Measurements from ENCODE around the gene SH2B3.

The SH2B3 gene

DNA sequence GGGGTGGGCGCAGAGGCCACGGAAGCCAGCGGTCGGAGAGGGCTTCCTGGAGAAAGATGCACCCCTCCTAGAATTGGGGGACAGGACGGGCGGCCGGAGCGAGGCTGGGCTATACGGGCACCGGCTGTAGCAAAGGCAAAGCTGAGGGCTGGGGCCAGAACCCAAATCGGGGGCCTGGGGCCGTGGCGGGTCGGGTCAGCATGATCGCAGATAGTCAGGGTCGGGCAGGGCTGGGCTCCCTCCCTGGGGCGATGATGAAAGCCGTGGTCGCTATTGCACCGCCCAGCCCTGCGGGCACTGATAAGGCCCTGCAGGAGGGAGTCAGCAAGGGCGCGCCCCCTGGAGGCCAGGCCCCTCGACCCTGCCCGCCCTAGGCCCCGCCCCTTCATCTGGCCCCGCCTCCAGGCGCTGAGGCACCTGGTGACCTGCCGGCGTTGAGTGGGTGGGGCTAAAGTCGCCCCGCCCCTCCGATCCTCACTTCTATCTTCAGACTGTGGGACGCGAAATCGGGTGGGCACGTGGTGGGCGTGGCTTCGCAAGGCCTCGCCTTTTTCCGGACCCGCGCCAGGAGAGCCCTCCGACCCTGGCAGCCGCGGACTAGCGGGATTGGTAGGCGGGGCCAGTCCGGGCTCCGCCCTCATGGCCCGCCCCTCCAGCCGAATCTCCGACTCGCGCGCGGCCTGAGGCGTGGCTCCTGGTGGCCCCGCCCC lies 419 bp upstream of the SH2B3 start:
- peak; percentile 99 for DNase-seq (ENCODE audit: low spot score)
- TF ChIP-seq, protein P1, sequence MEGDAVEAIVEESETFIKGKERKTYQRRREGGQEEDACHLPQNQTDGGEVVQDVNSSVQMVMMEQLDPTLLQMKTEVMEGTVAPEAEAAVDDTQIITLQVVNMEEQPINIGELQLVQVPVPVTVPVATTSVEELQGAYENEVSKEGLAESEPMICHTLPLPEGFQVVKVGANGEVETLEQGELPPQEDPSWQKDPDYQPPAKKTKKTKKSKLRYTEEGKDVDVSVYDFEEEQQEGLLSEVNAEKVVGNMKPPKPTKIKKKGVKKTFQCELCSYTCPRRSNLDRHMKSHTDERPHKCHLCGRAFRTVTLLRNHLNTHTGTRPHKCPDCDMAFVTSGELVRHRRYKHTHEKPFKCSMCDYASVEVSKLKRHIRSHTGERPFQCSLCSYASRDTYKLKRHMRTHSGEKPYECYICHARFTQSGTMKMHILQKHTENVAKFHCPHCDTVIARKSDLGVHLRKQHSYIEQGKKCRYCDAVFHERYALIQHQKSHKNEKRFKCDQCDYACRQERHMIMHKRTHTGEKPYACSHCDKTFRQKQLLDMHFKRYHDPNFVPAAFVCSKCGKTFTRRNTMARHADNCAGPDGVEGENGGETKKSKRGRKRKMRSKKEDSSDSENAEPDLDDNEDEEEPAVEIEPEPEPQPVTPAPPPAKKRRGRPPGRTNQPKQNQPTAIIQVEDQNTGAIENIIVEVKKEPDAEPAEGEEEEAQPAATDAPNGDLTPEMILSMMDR (IDR thresholded peaks at IDR 0.05; ENCODE audit: borderline replicate concordance, control extremely low read depth, extremely low read depth, insufficient read depth, missing control alignments) = peak; percentile 76
- in situ Hi-C loops (cut with MboI; ENCODE audit: low sequenced_read_pairs, unreplicated experiment) = no loop called here

DNA sequence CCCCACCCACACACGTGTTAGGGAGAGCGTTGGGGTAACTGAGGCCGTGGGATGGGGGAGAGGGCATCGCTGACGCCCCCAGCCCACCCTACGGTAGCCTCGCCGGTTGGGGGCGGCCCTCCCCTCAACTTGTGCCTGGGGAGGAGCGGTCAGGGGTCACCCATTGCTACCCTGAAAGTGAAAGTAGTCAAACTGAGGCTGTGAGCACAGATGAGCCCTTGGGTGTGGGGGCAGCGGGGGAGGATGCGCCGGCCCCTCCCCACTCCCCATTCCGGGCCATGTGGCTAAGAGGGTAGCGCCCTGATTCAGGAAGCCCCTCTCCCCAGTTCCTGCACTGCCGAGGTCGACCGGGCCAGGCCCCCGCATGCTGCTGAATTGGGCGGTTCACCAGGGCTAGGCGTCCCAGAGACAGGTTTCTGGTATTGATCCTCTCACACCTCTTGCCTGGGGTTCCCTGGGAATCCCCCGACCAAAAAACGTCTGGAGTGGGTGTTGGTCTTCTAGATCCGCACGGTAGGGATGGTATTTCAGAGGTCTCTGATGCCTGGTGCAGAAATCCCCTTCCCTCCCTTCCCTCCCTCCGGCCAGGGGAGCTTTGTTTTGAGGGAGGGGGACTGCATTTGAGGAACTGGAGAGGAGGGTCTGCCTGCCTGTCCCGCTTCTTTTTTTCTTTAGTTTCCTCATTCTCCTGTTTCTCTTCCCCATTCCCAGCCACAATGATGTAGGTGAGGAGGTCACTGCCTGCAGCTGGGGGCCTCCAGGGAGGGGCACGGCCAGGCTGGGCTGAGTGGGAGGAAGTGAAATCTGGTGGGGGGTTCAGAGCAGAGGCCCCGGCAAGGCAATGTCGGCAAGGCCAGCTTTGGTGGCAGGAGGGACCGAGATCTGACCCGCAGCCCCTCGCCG lies 1.0 kb downstream of the SH2B3 start:
- in situ Hi-C loops (cut with MboI; ENCODE audit: low sequenced_read_pairs, unreplicated experiment) = no loop called here
- DNase-seq (ENCODE audit: low spot score) = peak; percentile 65
- TF ChIP-seq, protein P1 (IDR thresholded peaks at IDR 0.05; ENCODE audit: borderline replicate concordance, control extremely low read depth, extremely low read depth, insufficient read depth, missing control alignments) = no peak

DNA sequence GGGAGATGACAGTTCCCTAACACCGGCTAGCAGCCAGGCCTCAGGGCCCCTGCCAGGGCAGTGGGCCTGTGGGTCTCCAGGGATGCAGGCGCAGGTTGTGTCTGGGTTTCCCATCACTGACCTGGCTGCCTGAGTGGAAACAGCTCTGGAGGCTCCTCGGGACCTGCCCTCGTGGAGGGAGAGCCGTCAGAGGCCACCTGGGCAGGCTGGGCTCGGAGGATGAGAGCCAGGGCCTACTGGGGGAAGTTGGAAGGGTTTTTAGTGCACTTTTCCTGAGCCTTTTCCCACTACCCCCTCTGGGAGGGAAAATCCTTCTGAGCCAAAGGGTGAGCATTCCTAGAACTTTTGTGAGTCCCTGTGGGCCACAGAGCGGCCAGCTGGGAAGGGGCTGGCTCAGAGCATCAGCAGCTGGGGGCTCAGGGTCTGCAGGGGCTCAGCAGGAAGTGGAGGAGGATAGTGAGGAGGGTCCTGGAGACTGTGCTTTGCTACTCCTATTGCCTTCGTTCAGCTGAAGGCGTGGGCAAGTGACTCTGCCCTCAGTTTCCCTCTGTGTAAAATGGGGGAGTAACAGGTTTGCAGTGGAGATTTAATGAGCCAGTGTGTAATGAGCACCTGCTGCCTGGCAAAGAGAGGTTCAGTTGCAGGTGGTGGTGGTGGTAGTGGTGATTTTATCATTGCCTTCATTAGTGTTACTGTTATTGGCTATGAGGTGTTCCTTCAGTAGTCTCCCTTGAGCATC lies 1.8 kb downstream of the SH2B3 start:
- TF ChIP-seq, protein P1 (IDR thresholded peaks at IDR 0.05; ENCODE audit: borderline replicate concordance, control extremely low read depth, extremely low read depth, insufficient read depth, missing control alignments) = no peak
- in situ Hi-C loops (cut with MboI; ENCODE audit: low sequenced_read_pairs, unreplicated experiment) = no loop called here
- DNase-seq (ENCODE audit: low spot score) = peak; percentile 11

DNA sequence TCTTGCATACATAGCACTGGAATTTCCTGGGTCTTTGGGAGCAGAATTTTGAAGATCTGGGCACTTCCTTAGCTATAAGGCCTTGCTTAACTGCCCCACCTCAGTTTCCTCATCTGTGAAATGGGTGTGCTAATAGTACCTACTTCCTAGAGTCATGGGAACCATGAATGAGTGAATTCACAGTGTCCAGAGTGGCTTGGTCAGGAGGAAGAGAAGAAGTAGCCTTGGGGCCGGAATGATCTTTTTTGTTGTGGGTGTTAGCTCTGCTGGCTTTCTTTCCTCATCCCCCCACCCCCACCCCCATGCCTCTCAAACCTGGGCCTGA lies 2.4 kb downstream of the SH2B3 start:
- DNase-seq (ENCODE audit: low spot score) = peak; percentile 12
- TF ChIP-seq, protein P1 (IDR thresholded peaks at IDR 0.05; ENCODE audit: borderline replicate concordance, control extremely low read depth, extremely low read depth, insufficient read depth, missing control alignments) = no peak

DNA sequence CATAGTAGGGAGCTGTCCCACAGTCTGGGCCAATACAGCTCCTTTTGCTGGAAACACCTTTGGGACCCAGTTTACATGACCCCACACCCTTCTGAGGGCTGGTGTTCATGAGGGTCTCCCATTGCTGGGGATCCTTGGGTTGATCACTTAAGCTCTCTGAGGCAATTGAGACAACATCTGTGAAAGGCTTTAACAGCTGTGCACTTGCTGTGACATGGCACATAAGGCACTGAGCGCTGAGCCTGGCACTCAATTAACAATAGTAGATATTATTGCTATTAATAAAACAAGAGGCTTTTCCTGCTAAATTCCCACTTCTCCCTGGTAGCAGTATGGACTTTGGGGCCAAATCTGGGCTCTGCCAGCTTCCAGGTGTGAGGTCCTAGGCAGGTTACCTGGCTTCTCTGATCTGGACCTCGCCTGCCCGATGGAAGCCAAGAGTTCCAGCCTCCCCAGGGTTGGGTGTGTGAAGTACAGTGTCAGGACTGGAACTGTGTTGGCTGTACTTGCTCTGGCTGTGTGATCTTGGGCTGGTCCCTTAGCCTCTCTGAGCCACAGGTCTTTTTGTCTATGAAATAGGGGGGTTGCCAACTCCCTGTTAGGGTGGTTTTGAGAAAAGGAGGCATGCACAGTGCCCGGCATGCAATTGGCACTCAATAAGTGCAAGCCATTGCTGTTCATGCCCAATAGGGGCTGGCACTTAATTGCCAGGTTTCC lies 3.1 kb downstream of the SH2B3 start:
- TF ChIP-seq, protein P1 (IDR thresholded peaks at IDR 0.05; ENCODE audit: borderline replicate concordance, control extremely low read depth, extremely low read depth, insufficient read depth, missing control alignments) = no peak
- in situ Hi-C loops (cut with MboI; ENCODE audit: low sequenced_read_pairs, unreplicated experiment) = no loop called here
- peak; percentile 14 for DNase-seq (ENCODE audit: low spot score)

More for the DNA sequence above, 2.4 kb downstream of the SH2B3 start:
- in situ Hi-C loops (cut with MboI; ENCODE audit: low sequenced_read_pairs, unreplicated experiment) = no loop called here

DNA sequence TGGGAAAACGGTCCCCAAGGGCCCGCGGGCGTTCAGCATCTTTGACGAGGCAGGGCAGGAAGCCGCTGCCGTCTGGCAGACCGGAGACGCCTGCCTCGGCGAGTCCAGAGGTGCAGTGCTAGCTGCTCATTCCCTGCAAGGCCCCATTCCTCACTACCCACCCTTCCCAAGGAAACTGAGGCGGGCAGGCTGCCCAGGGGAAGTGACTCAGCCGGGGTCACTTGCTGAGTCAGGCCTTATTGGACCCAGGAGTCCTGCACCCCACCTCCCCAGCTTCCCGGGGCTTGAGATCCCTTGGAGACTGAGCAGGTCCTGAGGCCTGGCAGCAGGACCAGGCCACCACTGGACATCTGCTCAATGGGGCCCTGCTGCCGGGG lies 3.7 kb downstream of the SH2B3 start:
- TF ChIP-seq, protein P1 (IDR thresholded peaks at IDR 0.05; ENCODE audit: borderline replicate concordance, control extremely low read depth, extremely low read depth, insufficient read depth, missing control alignments) = no peak
- peak; percentile 40 for DNase-seq (ENCODE audit: low spot score)
- in situ Hi-C loops (cut with MboI; ENCODE audit: low sequenced_read_pairs, unreplicated experiment) = no loop called here
